ENCODE measurements around the gene MISP3.
"Not testable (repeated sequence)": the region's sequence is repeated elsewhere in the genome, so short reads cannot be mapped to it uniquely, and the experiment has no call there.

MISP3 gene

GRCh38 chr19:14048443-14049153 lies 24.0 kb upstream of the MISP3 start:
- 0 out of 2 replicates have a peak, but pooled peaks cover 2% of the 10 kb centered on the region for H3K36me3 ChIP-seq (ENCODE audit: insufficient read depth)
- no peak overlapping the region for H2AFZ ChIP-seq (ENCODE audit: low read depth)
- TF ChIP-seq CTCF (conservative IDR thresholded peaks at IDR 0.05; ENCODE audit: low read depth, low read length), result peak; percentile 90
- no peak overlapping the region for H3K27ac ChIP-seq
- H3K4me2 ChIP-seq, result no peak overlapping the region
- no peaks in the 10 kb centered on the region for H3K79me2 ChIP-seq (ENCODE audit: insufficient read depth, low read depth)
- no peaks in the 10 kb centered on the region for H4K20me1 ChIP-seq (ENCODE audit: insufficient read depth)
- no peak overlapping the region for H3K9ac ChIP-seq
- no peaks in the 10 kb centered on the region for H3K27me3 ChIP-seq (ENCODE audit: insufficient read depth, low read depth)
- no peak overlapping the region for H3K4me3 ChIP-seq (IDR thresholded peaks at IDR 0.05; ENCODE audit: insufficient read depth, low read depth, low read length)
- peaks cover 6% of the 10 kb centered on the region for H3K4me1 ChIP-seq (ENCODE audit: low read depth, poor library complexity, severe bottlenecking)

- TF ChIP-seq CTCF (conservative IDR thresholded peaks at IDR 0.05; ENCODE audit: low read depth, low read length), result no peak
- Histone ChIP-seq H3K27ac (no peak overlapping the region), H3K36me3 (ENCODE audit: insufficient read depth) (0 out of 2 replicates have a peak, but pooled peaks cover 2% of the 10 kb centered on the region), H2AFZ (ENCODE audit: low read depth) (no peak overlapping the region), H3K9ac (no peak overlapping the region), H3K4me1 (ENCODE audit: low read depth, poor library complexity, severe bottlenecking) (peaks cover 6% of the 10 kb centered on the region), H3K4me3 (IDR thresholded peaks at IDR 0.05; ENCODE audit: insufficient read depth, low read depth, low read length) (no peak overlapping the region), H3K79me2 (ENCODE audit: insufficient read depth, low read depth) (no peaks in the 10 kb centered on the region), H3K4me2 (no peak overlapping the region), H3K27me3 (ENCODE audit: insufficient read depth, low read depth) (no peaks in the 10 kb centered on the region), H4K20me1 (ENCODE audit: insufficient read depth) (no peaks in the 10 kb centered on the region)
These were observed 22.1 kb upstream of the MISP3 start for GRCh38 chr19:14050512-14050911.

DNA sequence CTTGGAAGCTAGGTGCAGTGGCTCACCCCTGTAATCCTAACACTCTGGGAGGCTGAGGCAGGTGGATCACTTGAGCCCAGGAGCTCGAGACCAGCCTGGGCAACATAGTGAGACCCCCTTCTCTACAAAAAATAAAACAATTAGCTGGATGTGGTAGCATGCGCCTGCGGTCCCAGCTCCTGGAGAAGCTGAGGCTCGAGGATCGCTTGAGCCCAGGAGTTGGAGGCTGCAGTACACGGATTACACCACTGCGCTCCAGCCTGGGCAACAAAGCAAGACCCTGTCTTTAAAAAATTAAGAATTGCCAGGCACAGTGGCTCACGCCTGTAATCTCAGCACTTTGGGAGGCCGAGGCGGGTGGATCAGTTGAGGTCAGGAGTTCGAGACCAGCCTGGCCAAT lies 21.6 kb upstream of the MISP3 start:
- H3K27ac ChIP-seq; H3K9ac ChIP-seq; H2AFZ ChIP-seq (ENCODE audit: low read depth); H3K4me3 ChIP-seq (IDR thresholded peaks at IDR 0.05; ENCODE audit: insufficient read depth, low read depth, low read length); H3K4me1 ChIP-seq (ENCODE audit: low read depth, poor library complexity, severe bottlenecking); H4K20me1 ChIP-seq (ENCODE audit: insufficient read depth); H3K4me2 ChIP-seq; H3K27me3 ChIP-seq (ENCODE audit: insufficient read depth, low read depth); H3K36me3 ChIP-seq (ENCODE audit: insufficient read depth); H3K79me2 ChIP-seq (ENCODE audit: insufficient read depth, low read depth): not testable (repeated sequence)

DNA sequence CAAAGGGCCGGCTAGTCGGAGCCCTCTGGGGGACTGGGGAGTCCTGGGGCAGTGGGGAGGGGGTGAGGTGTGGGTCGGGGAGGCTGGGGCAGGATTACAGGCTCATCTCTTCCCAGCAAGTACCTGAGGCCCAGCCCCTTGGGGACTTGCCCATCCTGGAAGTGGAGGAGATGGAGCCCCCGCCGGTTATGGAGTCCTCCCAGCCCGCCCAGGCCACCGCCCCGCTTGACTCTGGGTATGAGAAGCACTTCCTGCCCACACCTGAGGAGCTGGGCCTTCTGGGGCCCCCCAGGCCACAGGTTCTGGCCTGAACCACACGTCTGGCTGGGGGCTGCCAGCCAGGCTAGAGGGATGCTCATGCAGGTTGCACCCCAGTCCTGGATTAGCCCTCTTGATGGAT lies 20.6 kb upstream of the MISP3 start:
- H3K27ac ChIP-seq, result no peak overlapping the region
- no peaks in the 10 kb centered on the region for H4K20me1 ChIP-seq (ENCODE audit: insufficient read depth)

More for the DNA sequence above, 20.6 kb upstream of the MISP3 start:
- peaks cover 4% of the 10 kb centered on the region for H3K4me1 ChIP-seq (ENCODE audit: low read depth, poor library complexity, severe bottlenecking)
- no peak overlapping the region for H3K4me3 ChIP-seq (IDR thresholded peaks at IDR 0.05; ENCODE audit: insufficient read depth, low read depth, low read length)
- no peaks in the 10 kb centered on the region for H3K27me3 ChIP-seq (ENCODE audit: insufficient read depth, low read depth)
- H3K9ac ChIP-seq, result no peak overlapping the region
- no peak overlapping the region for H3K4me2 ChIP-seq
- no peak overlapping the region for H2AFZ ChIP-seq (ENCODE audit: low read depth)
- no peak for TF ChIP-seq CTCF (conservative IDR thresholded peaks at IDR 0.05; ENCODE audit: low read depth, low read length)
- H3K36me3 ChIP-seq (ENCODE audit: insufficient read depth), result 0 out of 2 replicates have a peak, but pooled peaks cover 2% of the 10 kb centered on the region
- no peaks in the 10 kb centered on the region for H3K79me2 ChIP-seq (ENCODE audit: insufficient read depth, low read depth)

Measured in KMS-11 (cell line).